ENCODE data around the gene A2M.

DNA sequence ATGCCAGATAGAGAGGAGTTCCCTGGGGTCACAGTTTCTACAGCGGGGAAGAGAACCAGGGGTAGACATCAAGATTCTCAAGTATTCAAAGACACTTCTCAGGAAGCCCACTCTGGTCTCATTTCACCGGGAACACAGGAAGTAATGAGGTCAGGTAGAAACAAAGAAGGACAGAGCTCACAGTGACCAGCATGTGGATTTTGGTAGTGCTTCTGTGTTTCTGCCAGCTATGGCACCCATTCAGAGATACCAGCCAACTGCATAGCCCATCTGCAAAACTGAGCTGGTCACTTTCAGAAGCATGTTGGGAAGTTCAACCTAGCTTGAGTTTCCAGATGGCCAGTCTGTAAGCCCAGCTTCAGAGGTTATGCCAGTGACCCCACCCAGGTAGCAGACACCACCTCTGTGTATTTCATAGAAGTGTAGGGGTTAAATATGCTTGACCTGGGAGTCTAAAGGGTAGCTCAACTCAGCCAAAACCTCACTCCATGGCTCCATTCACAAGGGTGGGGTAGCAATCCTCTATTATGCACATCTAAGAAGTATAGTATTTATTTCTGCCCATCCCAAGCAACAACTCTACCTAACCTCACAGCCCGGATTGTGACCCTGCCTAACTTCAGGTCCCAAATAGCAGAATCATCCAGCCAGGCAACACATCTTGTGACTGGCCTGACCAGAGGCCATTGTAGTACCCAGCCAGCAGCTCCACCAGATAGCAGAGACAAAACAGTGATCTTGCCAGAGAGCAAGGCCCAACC is 33.9 kb downstream of the A2M start:
- TF ChIP-seq NR1H2 (CRISPR knock-in tag; IDR thresholded peaks at IDR 0.05; ENCODE audit: borderline replicate concordance, low read depth): no peak
- TF ChIP-seq HCFC1 (IDR thresholded peaks at IDR 0.05; ENCODE audit: low read depth, low read length): no peak
- peak; percentile 26 to 57; a peak in 3 of 4 replicates for TF ChIP-seq POLR2A (IDR thresholded peaks at IDR 0.05; ENCODE audit: insufficient read depth in 1 of 2, low read depth in 2 of 2, low read length in 2 of 2)
- no peak for TF ChIP-seq RERE (CRISPR knock-in tag; IDR thresholded peaks at IDR 0.05; ENCODE audit: low read depth)
- TF ChIP-seq, protein P1, sequence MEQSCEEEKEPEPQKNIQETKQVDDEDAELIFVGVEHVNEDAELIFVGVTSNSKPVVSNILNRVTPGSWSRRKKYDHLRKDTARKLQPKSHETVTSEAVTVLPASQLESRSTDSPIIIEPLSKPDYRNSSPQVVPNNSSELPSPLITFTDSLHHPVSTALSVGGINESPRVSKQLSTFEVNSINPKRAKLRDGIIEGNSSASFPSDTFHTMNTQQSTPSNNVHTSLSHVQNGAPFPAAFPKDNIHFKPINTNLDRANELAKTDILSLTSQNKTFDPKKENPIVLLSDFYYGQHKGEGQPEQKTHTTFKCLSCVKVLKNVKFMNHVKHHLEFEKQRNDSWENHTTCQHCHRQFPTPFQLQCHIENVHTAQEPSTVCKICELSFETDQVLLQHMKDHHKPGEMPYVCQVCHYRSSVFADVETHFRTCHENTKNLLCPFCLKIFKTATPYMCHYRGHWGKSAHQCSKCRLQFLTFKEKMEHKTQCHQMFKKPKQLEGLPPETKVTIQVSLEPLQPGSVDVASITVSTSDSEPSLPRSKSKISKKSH (CRISPR knock-in tag; IDR thresholded peaks at IDR 0.05; ENCODE audit: borderline replicate concordance): no peak
- TF ChIP-seq MAFK (conservative IDR thresholded peaks at IDR 0.05 in 1 of 2, IDR thresholded peaks at IDR 0.05 in 1 of 2; ENCODE audit: low read length in 2 of 2): no peak

Data from HepG2 (cell line).